ENCODE results near the gene ZNF831. TPM values are rescaled to one million over a fixed set of nuclear protein-coding genes. Genes with fewer than 3 reads are reported as not detected.

ZNF831 gene
- total RNA-seq, 1 experiment from 2014 or later: not detected

GRCh38 chr20:59301343-59302007 lies 137.9 kb downstream of the ZNF831 start:
- intact Hi-C loops (cut with micrococcal nuclease): no loop called here
- Mint-ChIP-seq H3K9me3 (ENCODE audit: unreplicated experiment) (no peaks in the 10 kb centered on the region), H3K36me3 (ENCODE audit: insufficient read depth, unreplicated experiment) (no peaks in the 10 kb centered on the region), H3K27me3 (ENCODE audit: insufficient read depth, unreplicated experiment) (peaks cover 70% of the 10 kb centered on the region), H3K4me3 (ENCODE audit: unreplicated experiment) (no peak overlapping the region), H3K4me1 (ENCODE audit: insufficient read depth, unreplicated experiment) (no peaks in the 10 kb centered on the region), H3K27ac (ENCODE audit: low read depth, unreplicated experiment) (no peak overlapping the region)
- no peak for TF ChIP-seq CTCF (IDR thresholded peaks at IDR 0.05; ENCODE audit: unreplicated experiment)
- BruUV-seq (replicated peaks): no TSS peak
- CTCF ChIA-PET: interaction anchor here (0.6 kb wide), 1 partner anchor 244 kb away, joined by 3 read pairs; no protein-coding TSS in a partner anchor
- DNase-seq (ENCODE audit: unreplicated experiment): no peak
- POLR2A ChIA-PET: no interaction called here

- Mint-ChIP-seq H3K4me1 (ENCODE audit: insufficient read depth, unreplicated experiment) (no peaks in the 10 kb centered on the region), H3K9me3 (ENCODE audit: unreplicated experiment) (no peaks in the 10 kb centered on the region), H3K27ac (ENCODE audit: low read depth, unreplicated experiment) (no peak overlapping the region), H3K4me3 (ENCODE audit: unreplicated experiment) (no peak overlapping the region), H3K36me3 (ENCODE audit: insufficient read depth, unreplicated experiment) (no peaks in the 10 kb centered on the region), H3K27me3 (ENCODE audit: insufficient read depth, unreplicated experiment) (peaks cover 54% of the 10 kb centered on the region)
- CTCF ChIA-PET: interaction anchor here (1.2 kb wide), 1 partner anchor 190 kb away, joined by 3 read pairs; no protein-coding TSS in a partner anchor
- no TSS peak for BruUV-seq (replicated peaks)
- POLR2A ChIA-PET: no interaction called here
- intact Hi-C loops (cut with micrococcal nuclease): no loop called here
- TF ChIP-seq CTCF (IDR thresholded peaks at IDR 0.05; ENCODE audit: unreplicated experiment): no peak
- no peak for DNase-seq (ENCODE audit: unreplicated experiment)
Measured at GRCh38 chr20:59305908-59306655, 142.5 kb downstream of the ZNF831 start.

- TF ChIP-seq CTCF (IDR thresholded peaks at IDR 0.05; ENCODE audit: unreplicated experiment): no peak
- H3K4me1 Mint-ChIP-seq (ENCODE audit: insufficient read depth, unreplicated experiment): no peaks in the 10 kb centered on the region
- CTCF ChIA-PET: no interaction called here
- no peak overlapping the region for H3K4me3 Mint-ChIP-seq (ENCODE audit: unreplicated experiment)
- DNase-seq (ENCODE audit: unreplicated experiment): no peak
- H3K27me3 Mint-ChIP-seq (ENCODE audit: insufficient read depth, unreplicated experiment): peaks cover 59% of the 10 kb centered on the region
- BruUV-seq (replicated peaks): no TSS peak
- POLR2A ChIA-PET: no interaction called here
- no peaks in the 10 kb centered on the region for H3K36me3 Mint-ChIP-seq (ENCODE audit: insufficient read depth, unreplicated experiment)
- no peak overlapping the region for H3K27ac Mint-ChIP-seq (ENCODE audit: low read depth, unreplicated experiment)
- intact Hi-C loops (cut with micrococcal nuclease): no loop called here
- no peaks in the 10 kb centered on the region for H3K9me3 Mint-ChIP-seq (ENCODE audit: unreplicated experiment)
Measured at GRCh38 chr20:59307270-59307669, 143.6 kb downstream of the ZNF831 start.

Other genes with a start within 250 kb of the ZNF831 start
- gene NELFCD, start 182.6 kb upstream of the ZNF831 start, total RNA-seq (2022): 59.6 and 79.8 TPM in 2 replicates
- 96.6 and 103 TPM in 2 replicates for gene CTSZ, start 156.6 kb upstream of the ZNF831 start, total RNA-seq (2022)
- gene TUBB1, start 144.4 kb upstream of the ZNF831 start, total RNA-seq (2022): not detected in 2 replicates
- 65.2 and 69.7 TPM in 2 replicates for gene ATP5F1E, start 131.5 kb upstream of the ZNF831 start, total RNA-seq (2022)
- 180 and 197 TPM in 2 replicates for gene PRELID3B, start 121.0 kb upstream of the ZNF831 start, total RNA-seq (2022)
- gene EDN3, start 136.8 kb downstream of the ZNF831 start, total RNA-seq (2022): not detected in 2 replicates

All from MCF 10A (cell line).